ENCODE data around the gene TUT7. TPM values are rescaled to one million over a fixed set of nuclear protein-coding genes. Genes with fewer than 3 reads are reported as not detected.

Gene TUT7
- total and polyA plus RNA-seq, 2 experiments from 2014 or later: 21.4 to 23.8 TPM

GRCh38 chr9:86324901-86325300 is 29.3 kb downstream of the TUT7 start (continued):
- TF ChIP-seq ZNF462 (CRISPR knock-in tag; IDR thresholded peaks at IDR 0.05): no peak
- no peak for TF ChIP-seq ETS1 (IDR thresholded peaks at IDR 0.05)
- no peak for TF ChIP-seq CREB1 (CRISPR knock-in tag; IDR thresholded peaks at IDR 0.05; ENCODE audit: low read depth)
- TF ChIP-seq CTCF (conservative IDR thresholded peaks at IDR 0.05; ENCODE audit: low read depth in 2 of 2): no peak
- no peak for TF ChIP-seq STAT1 (IDR thresholded peaks at IDR 0.05; ENCODE audit: unreplicated experiment)
- no peak for TF ChIP-seq NANOG (IDR thresholded peaks at IDR 0.05; ENCODE audit: borderline replicate concordance)
- TF ChIP-seq ZNF331 (CRISPR knock-in tag; IDR thresholded peaks at IDR 0.05; ENCODE audit: low read depth): no peak

- no peaks in the 10 kb centered on the region for H3K27me3 ChIP-seq (ENCODE audit: insufficient read depth)
- Mint-ChIP-seq H3K9me3 (no peaks in the 10 kb centered on the region), H3K4me3 (no peak overlapping the region), H3K27ac (no peak overlapping the region), H3K27me3 (ENCODE audit: insufficient read depth, low read depth, poor library complexity) (no peaks in the 10 kb centered on the region), H3K36me3 (ENCODE audit: low read depth) (peaks cover 60% of the 10 kb centered on the region), H3K4me1 (peaks cover 15% of the 10 kb centered on the region)
- no peaks in the 10 kb centered on the region for H3K79me2 ChIP-seq (replicated peaks; ENCODE audit: insufficient read depth)
- H3K4me2 ChIP-seq: no peak overlapping the region
- no peak overlapping the region for H2AFZ ChIP-seq
- H3K36me3 ChIP-seq (ENCODE audit: insufficient read depth): peaks cover 28% of the 10 kb centered on the region
- H3F3A ChIP-seq (replicated peaks; ENCODE audit: low read depth): no peaks in the 10 kb centered on the region
- no peaks in the 10 kb centered on the region for H3K9me2 ChIP-seq (ENCODE audit: insufficient read depth)
- H3K4me1 ChIP-seq (ENCODE audit: insufficient read depth): peaks cover 10% of the 10 kb centered on the region
- no peaks in the 10 kb centered on the region; the same call in 1 of the 2 replicates for H4K20me1 ChIP-seq (replicated peaks; ENCODE audit: insufficient read depth)
- no peak overlapping the region for H3K4me3 ChIP-seq
- ATAC-seq (no peak), DNase-seq (ENCODE audit: low spot score) (no peak)
- H3K27ac ChIP-seq (ENCODE audit: low read depth): no peak overlapping the region
- no peak for TF ChIP-seq STAT1 (IDR thresholded peaks at IDR 0.05; ENCODE audit: unreplicated experiment)
- no peak for TF ChIP-seq POLR2AphosphoS5 (IDR thresholded peaks at IDR 0.05; ENCODE audit: low read depth)
Measured at GRCh38 chr9:86324308-86324707, 29.9 kb downstream of the TUT7 start.

All from GM23338 (cell line).